Measurements from ENCODE around the gene PDZD4.

Gene PDZD4

DNA sequence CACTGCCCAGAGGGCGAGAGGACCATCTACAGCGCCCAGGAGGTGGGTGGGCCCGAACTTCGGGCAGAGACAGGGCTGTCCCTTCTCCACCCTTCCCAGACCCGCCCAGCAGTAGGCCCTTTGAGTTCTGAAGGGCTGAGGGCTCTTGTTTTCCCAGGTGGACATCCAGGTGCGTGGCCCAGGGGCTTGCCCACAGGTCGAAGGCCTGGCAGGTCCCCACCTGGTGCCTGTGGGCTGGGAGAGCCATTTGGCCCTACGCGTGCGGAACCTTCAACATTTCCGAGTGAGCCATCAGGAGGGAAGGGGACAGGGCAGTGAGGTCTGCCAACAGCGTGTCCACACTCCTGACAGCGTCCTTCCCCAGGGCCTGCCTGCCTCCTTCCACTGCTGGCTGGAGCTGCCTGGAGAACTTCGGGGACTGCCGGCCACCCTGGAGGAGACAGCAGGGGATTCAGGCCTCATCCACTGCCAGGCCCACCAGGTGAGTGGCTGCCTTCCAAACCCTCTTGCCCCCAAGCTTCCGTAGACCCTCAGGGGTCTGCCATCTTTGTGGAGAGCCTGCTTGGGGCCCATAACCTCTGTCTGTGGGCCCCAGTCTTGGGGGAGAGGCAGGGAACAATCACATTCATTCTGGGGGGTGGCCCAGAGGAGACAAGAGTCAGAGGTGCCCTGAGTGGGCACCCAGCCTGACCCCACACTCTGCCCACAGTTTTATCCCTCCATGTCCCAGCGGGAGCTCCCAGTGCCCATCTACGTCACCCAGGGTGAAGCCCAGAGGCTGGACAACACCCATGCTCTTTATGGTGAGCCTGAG, 59.5 kb downstream of the PDZD4 start:
- TF ChIP-seq FOXM1 (IDR thresholded peaks at IDR 0.05; ENCODE audit: borderline replicate concordance, low read depth) (no peak), TCF12 (IDR thresholded peaks at IDR 0.05; ENCODE audit: low read depth) (no peak), TEAD4 (IDR thresholded peaks at IDR 0.05) (no peak), CREB1 (IDR thresholded peaks at IDR 0.05; ENCODE audit: low read depth) (no peak), RAD21 (IDR thresholded peaks at IDR 0.05; ENCODE audit: low read depth) (no peak), TAF1 (IDR thresholded peaks at IDR 0.05; ENCODE audit: low read depth) (no peak), ZBTB7A (IDR thresholded peaks at IDR 0.05; ENCODE audit: low read depth) (no peak), CEBPB (IDR thresholded peaks at IDR 0.05) (no peak)
- TF ChIP-seq, protein P1, sequence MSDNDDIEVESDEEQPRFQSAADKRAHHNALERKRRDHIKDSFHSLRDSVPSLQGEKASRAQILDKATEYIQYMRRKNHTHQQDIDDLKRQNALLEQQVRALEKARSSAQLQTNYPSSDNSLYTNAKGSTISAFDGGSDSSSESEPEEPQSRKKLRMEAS (IDR thresholded peaks at IDR 0.05), result no peak

DNA sequence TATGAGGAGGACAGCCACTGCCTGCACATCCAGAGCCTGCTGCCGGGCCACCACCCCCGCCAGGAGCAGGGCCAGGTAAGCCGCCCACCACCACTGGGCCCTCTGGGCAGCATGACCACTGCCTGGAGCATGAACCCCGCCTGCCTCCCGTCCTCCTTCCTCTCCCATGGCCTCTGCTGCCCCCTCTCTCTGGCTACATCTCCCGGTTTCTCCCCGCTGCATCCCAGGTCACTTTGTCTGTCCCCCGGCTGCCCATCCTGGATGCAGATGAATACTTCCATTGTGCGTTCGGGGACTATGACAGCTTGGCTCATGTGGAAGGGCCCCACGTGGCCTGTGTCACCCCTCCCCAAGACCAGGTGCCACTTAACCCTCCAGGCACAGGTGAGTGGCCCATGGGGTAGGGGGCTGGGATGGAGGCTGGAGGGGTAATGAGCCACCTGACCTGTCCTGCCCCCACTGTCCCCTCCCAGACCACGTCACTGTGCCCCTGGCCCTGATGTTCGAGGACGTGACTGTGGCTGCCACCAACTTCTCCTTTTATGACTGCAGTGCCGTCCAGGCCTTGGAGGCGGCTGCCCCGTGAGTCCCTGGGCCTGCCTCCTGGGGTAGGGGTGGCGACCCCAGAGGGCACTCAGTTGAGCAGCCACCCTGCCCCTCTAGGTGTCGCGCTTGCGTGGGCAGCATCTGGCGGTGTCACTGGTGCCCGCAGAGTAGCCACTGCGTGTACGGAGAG, 60.3 kb downstream of the PDZD4 start:
- TF ChIP-seq, protein P2, sequence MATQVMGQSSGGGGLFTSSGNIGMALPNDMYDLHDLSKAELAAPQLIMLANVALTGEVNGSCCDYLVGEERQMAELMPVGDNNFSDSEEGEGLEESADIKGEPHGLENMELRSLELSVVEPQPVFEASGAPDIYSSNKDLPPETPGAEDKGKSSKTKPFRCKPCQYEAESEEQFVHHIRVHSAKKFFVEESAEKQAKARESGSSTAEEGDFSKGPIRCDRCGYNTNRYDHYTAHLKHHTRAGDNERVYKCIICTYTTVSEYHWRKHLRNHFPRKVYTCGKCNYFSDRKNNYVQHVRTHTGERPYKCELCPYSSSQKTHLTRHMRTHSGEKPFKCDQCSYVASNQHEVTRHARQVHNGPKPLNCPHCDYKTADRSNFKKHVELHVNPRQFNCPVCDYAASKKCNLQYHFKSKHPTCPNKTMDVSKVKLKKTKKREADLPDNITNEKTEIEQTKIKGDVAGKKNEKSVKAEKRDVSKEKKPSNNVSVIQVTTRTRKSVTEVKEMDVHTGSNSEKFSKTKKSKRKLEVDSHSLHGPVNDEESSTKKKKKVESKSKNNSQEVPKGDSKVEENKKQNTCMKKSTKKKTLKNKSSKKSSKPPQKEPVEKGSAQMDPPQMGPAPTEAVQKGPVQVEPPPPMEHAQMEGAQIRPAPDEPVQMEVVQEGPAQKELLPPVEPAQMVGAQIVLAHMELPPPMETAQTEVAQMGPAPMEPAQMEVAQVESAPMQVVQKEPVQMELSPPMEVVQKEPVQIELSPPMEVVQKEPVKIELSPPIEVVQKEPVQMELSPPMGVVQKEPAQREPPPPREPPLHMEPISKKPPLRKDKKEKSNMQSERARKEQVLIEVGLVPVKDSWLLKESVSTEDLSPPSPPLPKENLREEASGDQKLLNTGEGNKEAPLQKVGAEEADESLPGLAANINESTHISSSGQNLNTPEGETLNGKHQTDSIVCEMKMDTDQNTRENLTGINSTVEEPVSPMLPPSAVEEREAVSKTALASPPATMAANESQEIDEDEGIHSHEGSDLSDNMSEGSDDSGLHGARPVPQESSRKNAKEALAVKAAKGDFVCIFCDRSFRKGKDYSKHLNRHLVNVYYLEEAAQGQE (IDR thresholded peaks at IDR 0.05; ENCODE audit: low read depth), result no peak
- TF ChIP-seq, protein P3, sequence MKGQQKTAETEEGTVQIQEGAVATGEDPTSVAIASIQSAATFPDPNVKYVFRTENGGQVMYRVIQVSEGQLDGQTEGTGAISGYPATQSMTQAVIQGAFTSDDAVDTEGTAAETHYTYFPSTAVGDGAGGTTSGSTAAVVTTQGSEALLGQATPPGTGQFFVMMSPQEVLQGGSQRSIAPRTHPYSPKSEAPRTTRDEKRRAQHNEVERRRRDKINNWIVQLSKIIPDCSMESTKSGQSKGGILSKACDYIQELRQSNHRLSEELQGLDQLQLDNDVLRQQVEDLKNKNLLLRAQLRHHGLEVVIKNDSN (IDR thresholded peaks at IDR 0.05), result no peak
- TF ChIP-seq EGR1 (IDR thresholded peaks at IDR 0.05), result no peak
- TF ChIP-seq, protein P1 (IDR thresholded peaks at IDR 0.05), result no peak
- TF ChIP-seq TAF1 (IDR thresholded peaks at IDR 0.05; ENCODE audit: low read depth), result no peak
- TF ChIP-seq EP300 (IDR thresholded peaks at IDR 0.05; ENCODE audit: borderline replicate concordance), result no peak

DNA sequence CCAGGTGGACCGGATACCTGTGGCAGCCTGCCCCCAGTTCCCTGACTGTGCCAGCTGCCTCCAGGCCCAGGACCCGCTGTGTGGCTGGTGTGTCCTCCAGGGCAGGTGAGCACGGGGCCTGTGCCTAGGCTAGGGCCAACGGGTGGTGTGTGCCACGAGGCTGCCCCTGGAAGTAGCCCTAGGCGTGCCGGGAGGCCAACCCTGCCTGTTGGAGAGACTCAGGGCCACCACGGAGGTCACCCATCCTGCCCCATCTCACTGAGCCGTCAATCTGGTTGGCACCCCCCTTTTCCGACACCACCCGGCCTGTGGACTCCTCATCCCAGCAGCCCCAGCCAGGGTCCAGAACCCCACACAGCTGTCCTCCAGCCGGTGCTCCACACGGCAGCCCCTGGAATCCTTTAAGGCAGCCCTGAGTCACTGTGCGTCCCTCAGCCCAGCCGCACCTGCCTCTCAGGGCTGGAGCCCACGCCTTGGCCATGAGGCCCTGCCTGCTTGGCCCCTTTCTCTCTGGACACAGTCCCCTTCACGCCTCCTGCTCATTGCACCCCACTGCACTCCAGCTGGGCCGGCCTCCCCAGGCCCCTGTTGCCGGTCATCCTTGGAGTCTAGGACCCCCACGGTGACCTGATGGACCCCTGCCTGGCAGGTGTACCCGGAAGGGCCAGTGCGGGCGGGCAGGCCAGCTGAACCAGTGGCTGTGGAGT, 61.0 kb downstream of the PDZD4 start:
- TF ChIP-seq, protein P3 (IDR thresholded peaks at IDR 0.05), result no peak
- TF ChIP-seq NFIC (IDR thresholded peaks at IDR 0.05), result no peak
- TF ChIP-seq EP300 (IDR thresholded peaks at IDR 0.05; ENCODE audit: borderline replicate concordance), result no peak
- TF ChIP-seq EGR1 (IDR thresholded peaks at IDR 0.05), result no peak
- no peak for TF ChIP-seq YY1 (IDR thresholded peaks at IDR 0.05; ENCODE audit: low read depth)
- TF ChIP-seq RAD21 (IDR thresholded peaks at IDR 0.05; ENCODE audit: low read depth), result no peak
- TF ChIP-seq TAF1 (IDR thresholded peaks at IDR 0.05; ENCODE audit: low read depth), result no peak
- no peak for TF ChIP-seq FOXM1 (IDR thresholded peaks at IDR 0.05; ENCODE audit: borderline replicate concordance, low read depth)
- no peak for TF ChIP-seq ZBTB7A (IDR thresholded peaks at IDR 0.05; ENCODE audit: low read depth)

DNA sequence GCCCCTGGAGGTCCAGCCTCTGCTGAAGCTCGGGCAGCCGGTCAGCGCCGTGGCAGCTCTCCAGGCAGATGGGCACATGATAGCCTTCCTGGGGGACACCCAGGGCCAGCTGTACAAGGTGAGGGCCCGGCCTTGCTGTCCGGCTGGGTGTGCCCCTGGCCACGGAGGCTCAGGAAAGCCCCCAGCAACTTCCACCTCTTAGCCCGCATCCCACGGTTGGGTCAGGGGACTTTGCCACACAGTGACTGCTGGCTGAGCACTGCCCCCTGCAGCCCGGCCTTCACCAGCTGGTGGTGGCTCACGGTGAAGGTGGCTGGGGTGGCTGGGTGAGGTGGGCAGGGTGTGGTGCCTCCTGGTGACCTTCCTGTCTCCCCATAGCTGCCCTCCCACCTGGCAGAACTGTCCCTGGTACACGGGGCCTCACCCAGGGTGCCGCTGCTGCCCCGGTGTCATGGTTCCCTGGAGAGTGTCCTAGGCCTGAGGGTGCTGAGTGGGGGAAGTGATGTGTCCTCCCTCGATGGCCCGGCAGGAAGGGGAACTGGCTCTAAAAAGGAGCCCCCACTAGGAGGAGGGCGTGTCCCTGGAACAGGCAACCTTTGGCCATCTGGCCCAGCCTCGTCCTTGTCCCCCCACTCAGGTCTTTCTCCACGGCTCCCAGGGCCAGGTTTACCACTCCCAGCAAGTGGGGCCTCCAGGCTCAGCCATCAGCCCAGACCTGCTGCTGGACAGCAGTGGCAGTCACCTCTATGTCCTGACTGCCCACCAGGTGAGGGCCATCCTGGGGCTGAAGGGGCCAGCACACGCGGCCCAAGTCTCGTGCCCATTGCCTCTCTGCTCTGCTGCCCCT, 61.8 kb downstream of the PDZD4 start:
- TF ChIP-seq TEAD4 (IDR thresholded peaks at IDR 0.05) (no peak), RAD21 (IDR thresholded peaks at IDR 0.05; ENCODE audit: low read depth) (no peak; the same call in 1 of the 2 replicates), NFIC (IDR thresholded peaks at IDR 0.05) (no peak), YY1 (IDR thresholded peaks at IDR 0.05; ENCODE audit: low read depth) (no peak), CEBPB (IDR thresholded peaks at IDR 0.05) (no peak), TCF12 (IDR thresholded peaks at IDR 0.05; ENCODE audit: low read depth) (no peak), EP300 (IDR thresholded peaks at IDR 0.05; ENCODE audit: borderline replicate concordance) (no peak), TAF1 (IDR thresholded peaks at IDR 0.05; ENCODE audit: low read depth) (no peak), EGR1 (IDR thresholded peaks at IDR 0.05) (no peak), ZBTB7A (IDR thresholded peaks at IDR 0.05; ENCODE audit: low read depth) (no peak), CREB1 (IDR thresholded peaks at IDR 0.05; ENCODE audit: low read depth) (no peak), FOXM1 (IDR thresholded peaks at IDR 0.05; ENCODE audit: borderline replicate concordance, low read depth) (no peak)
- TF ChIP-seq, protein P2 (IDR thresholded peaks at IDR 0.05; ENCODE audit: low read depth), result no peak
- TF ChIP-seq, protein P3 (IDR thresholded peaks at IDR 0.05), result no peak
- TF ChIP-seq, protein P1 (IDR thresholded peaks at IDR 0.05), result no peak

All from Ishikawa (cell line).